ENCODE data around the gene CSF1. TPM values are rescaled to one million over a fixed set of nuclear protein-coding genes. Genes with fewer than 3 reads are reported as not detected.

Gene CSF1
- total RNA-seq, 4 donors from 2014 or later = 9.7 to 63.1 (median 14.4) TPM

- H3K4me3 ChIP-seq = no peak overlapping the region
- intact Hi-C loops (cut with DNase I; ENCODE audit: low total_unique reads) = no loop called here
- no peaks in the 10 kb centered on the region for H3K36me3 ChIP-seq
- in situ Hi-C loops (cut with MboI; ENCODE audit: low pct_ligation_motif_present in 1 of 4, low pct_unique_long_range_greater_than_20kb in 1 of 4, low sequenced_read_pairs in 3 of 4) = no loop called here
- H3K27ac ChIP-seq = no peak overlapping the region
- peaks cover 0 to 26% (median 14%) of the 10 kb centered on the region in 4 donors for H3K4me1 ChIP-seq
- H3K9me3 ChIP-seq = no peaks in the 10 kb centered on the region
- TF ChIP-seq EP300 (IDR thresholded peaks at IDR 0.05; ENCODE audit: low read depth) (no peak), CTCF (IDR thresholded peaks at IDR 0.05) (no peak), POLR2AphosphoS5 (IDR thresholded peaks at IDR 0.05) (no peak), POLR2A (IDR thresholded peaks at IDR 0.05) (no peak)
- 90 to 92% methylated on average over 4 to 10 of the region's 10 CpGs for WGBS, 2 donors (ENCODE audit: low coverage in 1 of 2)
- H3K27me3 ChIP-seq = no peaks in the 10 kb centered on the region
- no peak for DNase-seq
Observed at GRCh38 chr1:109879881-109880525, 30.6 kb upstream of the CSF1 start.

DNA sequence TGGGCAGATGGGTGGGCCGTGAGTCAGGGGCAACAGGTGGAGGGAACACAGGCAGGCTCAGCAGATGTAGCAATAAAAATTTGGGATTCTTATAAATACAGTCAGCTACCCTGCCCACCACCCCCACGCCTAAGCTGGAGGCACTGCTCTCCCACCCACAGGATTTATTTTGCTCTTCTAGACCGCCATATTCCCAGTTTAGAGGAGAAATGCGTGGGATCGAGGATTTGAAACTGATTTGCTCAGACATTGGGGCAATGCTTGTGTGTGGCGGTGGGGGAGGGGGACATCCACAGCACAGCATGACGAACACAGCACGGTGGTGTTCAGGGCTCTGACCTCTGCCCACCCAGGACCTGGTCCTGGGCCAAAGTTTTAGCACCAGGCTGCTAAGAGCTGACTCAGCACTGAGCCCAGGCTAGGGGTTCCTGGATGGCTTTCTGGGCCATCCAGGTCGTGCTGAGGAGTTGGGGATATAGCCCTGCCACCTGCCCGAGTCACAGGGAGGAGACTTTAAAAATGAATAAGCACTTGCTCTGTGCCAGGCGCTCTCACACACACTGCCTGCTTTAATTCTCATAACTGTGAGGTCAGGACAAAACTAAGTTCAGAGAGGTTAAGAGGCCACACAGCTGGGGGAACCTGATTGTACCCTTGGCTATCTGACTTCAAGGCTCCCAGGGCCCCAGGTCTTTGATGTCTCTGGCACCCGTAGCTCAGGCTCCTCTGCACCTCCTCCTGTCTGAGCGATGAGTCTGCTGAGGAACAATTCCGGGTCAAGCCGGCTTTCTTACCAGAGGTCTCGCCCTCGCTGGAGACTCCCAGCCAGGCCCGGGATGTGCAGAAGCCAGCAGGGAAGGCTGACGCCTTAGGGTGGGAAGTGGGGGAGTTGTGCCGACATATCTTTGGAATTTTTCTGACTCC, 29.4 kb upstream of the CSF1 start:
- Histone ChIP-seq H3K4me1 (peaks cover 0 to 26% (median 14%) of the 10 kb centered on the region in 4 donors), H3K4me3 (no peak overlapping the region), H3K27ac (peak overlapping the region in 1 of 4 donors; percentile 9), H3K9me3 (no peaks in the 10 kb centered on the region), H3K27me3 (no peaks in the 10 kb centered on the region), H3K36me3 (no peaks in the 10 kb centered on the region)
- TF ChIP-seq POLR2A (IDR thresholded peaks at IDR 0.05) (no peak), POLR2AphosphoS5 (IDR thresholded peaks at IDR 0.05) (no peak), EP300 (IDR thresholded peaks at IDR 0.05; ENCODE audit: low read depth) (no peak), CTCF (IDR thresholded peaks at IDR 0.05) (no peak)
- DNase-seq = no peak
- in situ Hi-C loops (cut with MboI; ENCODE audit: low pct_ligation_motif_present in 1 of 4, low pct_unique_long_range_greater_than_20kb in 1 of 4, low sequenced_read_pairs in 3 of 4) (no loop called here), intact Hi-C loops (cut with DNase I; ENCODE audit: low total_unique reads) (no loop called here)
- 83% methylated on average over 19 of the region's 20 CpGs; no CpG with 5 or more reads in 1 of the 2 donors for WGBS, 2 donors (ENCODE audit: low coverage in 1 of 2)

DNA sequence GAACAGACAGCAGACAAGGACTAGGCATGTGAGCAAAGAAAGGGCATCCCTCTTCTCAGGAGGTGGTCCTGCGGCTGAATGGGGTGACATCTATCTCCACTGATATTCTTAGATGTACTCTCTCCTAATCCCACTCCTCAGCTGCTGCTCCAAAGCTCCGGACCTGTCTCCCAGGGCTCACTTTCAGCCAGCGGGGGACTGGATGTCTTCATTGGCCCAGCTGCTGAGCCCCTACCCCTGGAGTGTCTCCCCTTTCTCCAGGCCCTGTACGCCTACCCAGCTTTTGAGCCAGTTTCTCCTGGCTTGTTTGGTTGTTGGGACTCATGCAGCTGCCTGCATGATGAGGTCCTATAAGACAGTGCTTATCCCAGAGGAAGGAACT, 28.8 kb upstream of the CSF1 start:
- Histone ChIP-seq H3K4me1 (peaks cover 0 to 20% (median 12%) of the 10 kb centered on the region in 4 donors), H3K36me3 (no peaks in the 10 kb centered on the region), H3K27ac (no peak overlapping the region), H3K27me3 (no peaks in the 10 kb centered on the region), H3K4me3 (no peak overlapping the region), H3K9me3 (no peaks in the 10 kb centered on the region)
- in situ Hi-C loops (cut with MboI; ENCODE audit: low pct_ligation_motif_present in 1 of 4, low pct_unique_long_range_greater_than_20kb in 1 of 4, low sequenced_read_pairs in 3 of 4) (no loop called here), intact Hi-C loops (cut with DNase I; ENCODE audit: low total_unique reads) (no loop called here)
- TF ChIP-seq EP300 (IDR thresholded peaks at IDR 0.05; ENCODE audit: low read depth) (no peak), POLR2AphosphoS5 (IDR thresholded peaks at IDR 0.05) (no peak), POLR2A (IDR thresholded peaks at IDR 0.05) (no peak), CTCF (IDR thresholded peaks at IDR 0.05) (no peak)
- 94% methylated on average over 4 of the region's 4 CpGs; no CpG with 5 or more reads in 1 of the 2 donors for WGBS, 2 donors (ENCODE audit: low coverage in 1 of 2)
- DNase-seq = no peak

All from transverse colon (tissue), 4 donors.